Pancreas (tissue), 10 donors: ENCODE data around the gene WNK2. TPM values are rescaled to one million over a fixed set of nuclear protein-coding genes. Genes with fewer than 3 reads are reported as not detected.

Experiments used
- ATAC-seq, 4 donors: fragments of 200-7000 bp; cut with Tn5 transposase; one replicate each; pipeline versions ENCODE4 v1.8.0 to v1.9.1; 2020; ENCODE audit warnings: mild to moderate bottlenecking in 4 of 4, moderate library complexity in 4 of 4
- DNase-seq, 6 donors: peaks; one replicate each; pipeline ENCODE4 v3.0.0-alpha.2; 2020
- FAIRE-seq: peaks from 2 replicates; lab custom pipeline; 2012; peaks lifted over from hg19 to GRCh38; lab: Jason Lieb, UNC
- H3K27ac ChIP-seq, 4 donors: fragments of 200-600 bp; sonication (generic); 1 replicate in 3 of 4; 2 replicates in 1 of 4; pipeline versions ENCODE4 v1.5.0 to v1.8.0; 2020
- H3K27me3 ChIP-seq, 4 donors: fragments of 200-600 bp; one replicate each; pipeline ENCODE4 v1.8.0; 2021
- H3K36me3 ChIP-seq, 3 donors: fragments of 200-600 bp; sonication (generic) in 1 of 3; one replicate each; pipeline versions ENCODE4 v1.5.0 to v1.8.0; 2020 to 2021
- H3K4me1 ChIP-seq, 3 donors: fragments of 200-600 bp; one replicate each; pipeline ENCODE4 v1.8.0; 2021
- H3K4me3 ChIP-seq, 4 donors: fragments of 200-600 bp; sonication (generic) in 2 of 4; one replicate each; pipeline versions ENCODE4 v1.5.0 to v1.8.0; 2020 to 2021
- H3K9me3 ChIP-seq, 4 donors: fragments of 200-600 bp; one replicate each; pipeline ENCODE4 v1.8.0; 2021
- CTCF ChIP-seq, 4 donors: fragments of 200-600 bp; sonication (generic) in 3 of 4; IDR thresholded peaks; one replicate each; pipeline versions ENCODE4 v1.5.0 to v1.8.0; 2021; ENCODE audit warnings: antibody characterized with exemption in 4 of 4
- WGBS, 2 donors: extraction: QIAGEN DNeasy Blood & Tissue Kit; methylation state at CpG; one replicate each; pipeline ENCODE4 v1.1.7; 2013; 5-methylcytosine and 5-hydroxymethylcytosine counted together
- intact Hi-C, 3 donors: fragments of 100-400 bp; cut with DNase I; formaldehyde crosslinking; loops; one replicate each; pipeline versions ENCODE4 v1.11.1 to v1.14.2; 2022
- polyA plus RNA-seq, 2 donors: library from polyadenylated mRNA; stranded (reverse); fragments of 200-250 nt; gene quantifications; one replicate each; pipeline ENCODE4 v1.2.3, GENCODE V29; 2013
- total RNA-seq, 6 donors: library from RNA; stranded (reverse); fragmentation: NEBNext Ultra II Directional in 4 of 6; extraction: Animal tissue kit (Norgen Biotek cat#: 25700) in 4 of 6; gene quantifications; one replicate each; pipeline versions ENCODE4 v1.2.1 to v1.2.4, GENCODE V29; 2021 to 2023
- donor health status: healthy with polysubstance abuse.
- donor health status: DM: no; HTN: no; CAD: no; lungs with moderate emphysema.
- donor health status: DM: no; HTN: no; CAD: no.
- donor health status: control.
- donor health status: control.
- donor health status: Bipolar disorder and iron deficiency.
- donor health status: DM: yes; HTN: yes; CAD: no.
- donor health status: DM: no; HTN: no; CAD: no.
- donor health status: DM: no; HTN: no; CAD: no.
- donor health status: DM: yes; HTN: yes; CAD: no.

The WNK2 gene
- total RNA-seq (100 to 1,000 TPM in 1 of 6 donors, 10 to 100 TPM in 5; 53.5 to 114 (median 89.4) TPM), polyA plus RNA-seq (100 to 1,000 TPM in 1 of 2 donors, 10 to 100 TPM in 1; 77.4 to 121 TPM)

- peaks cover 13 to 28% (median 23%) of the 10 kb centered on the region in 3 donors for H3K4me1 ChIP-seq
- 0 to 1% methylated on average over 54 to 82 of the region's 82 CpGs for WGBS, 2 donors
- peak in 5 of 6 donors; percentile 58 to 85 (median 77) for DNase-seq
- no peaks in the 10 kb centered on the region for H3K27me3 ChIP-seq
- H3K4me3 ChIP-seq = peak within 1 kb of the TSS; percentile 59 to 76 (median 66)
- no peaks in the 10 kb centered on the region for H3K36me3 ChIP-seq
- FAIRE-seq = no peak
- H3K9me3 ChIP-seq = no peaks in the 10 kb centered on the region
- peak; percentile 70 to 83 (median 76) for ATAC-seq
- no peak for TF ChIP-seq CTCF (IDR thresholded peaks at IDR 0.05)
- intact Hi-C loops = loop anchor here in 1 of 3 donors (10.0 kb wide), 1 partner anchor 121 kb away; no protein-coding TSS in a partner anchor
- peak within 1 kb of the TSS; percentile 35 to 85 (median 74) for H3K27ac ChIP-seq
Measured at GRCh38 chr9:93183663-93184431, at the start of gene WNK2. TSS of gene WNK2 (plus strand) at chr9:93184139. CDS start at chr9:93184930, 791 bp downstream.

- peaks cover 16 to 35% (median 20%) of the 10 kb centered on the region in 3 donors for H3K4me1 ChIP-seq
- DNase-seq (peak in 3 of 6 donors; percentile 38 to 76 (median 57)), FAIRE-seq (no peak), ATAC-seq (no peak)
- peak overlapping the region; percentile 84 to 95 (median 94) for H3K27ac ChIP-seq
- 64 to 67% methylated on average over 14 of the region's 14 CpGs for WGBS, 2 donors
- H3K36me3 ChIP-seq = no peaks in the 10 kb centered on the region
- intact Hi-C loops = no loop called here
- peak overlapping the region; percentile 76 to 94 (median 90) for H3K4me3 ChIP-seq
- no peaks in the 10 kb centered on the region for H3K9me3 ChIP-seq
- TF ChIP-seq CTCF (IDR thresholded peaks at IDR 0.05) = no peak
- H3K27me3 ChIP-seq = no peaks in the 10 kb centered on the region
Measured at GRCh38 chr9:93134740-93135444, 49.0 kb upstream of the WNK2 start.

- H3K4me1 ChIP-seq = peaks cover 16 to 33% (median 20%) of the 10 kb centered on the region in 3 donors
- peak overlapping the region in 1 of 4 donors; percentile 16 for H3K4me3 ChIP-seq
- ATAC-seq = peak in 2 of 4 donors; percentile 13 to 21
- no peaks in the 10 kb centered on the region for H3K9me3 ChIP-seq
- no peak overlapping the region for H3K27ac ChIP-seq
- no peaks in the 10 kb centered on the region for H3K36me3 ChIP-seq
- no peaks in the 10 kb centered on the region for H3K27me3 ChIP-seq
- intact Hi-C loops = no loop called here
- no peak for FAIRE-seq
- TF ChIP-seq CTCF (IDR thresholded peaks at IDR 0.05) = no peak
- DNase-seq = peak in 2 of 6 donors; percentile 29 to 59
- WGBS, 2 donors = 17 to 22% methylated on average over 11 of the region's 11 CpGs
Measured at GRCh38 chr9:93136011-93136440, 47.9 kb upstream of the WNK2 start.

GRCh38 chr9:93137362-93137761 is 46.6 kb upstream of the WNK2 start:
- TF ChIP-seq CTCF (IDR thresholded peaks at IDR 0.05) = no peak
- 82 to 84% methylated on average over 11 of the region's 11 CpGs for WGBS, 2 donors
- ATAC-seq = no peak
- Histone ChIP-seq H3K4me3 (no peak overlapping the region), H3K36me3 (no peaks in the 10 kb centered on the region), H3K27ac (no peak overlapping the region), H3K27me3 (no peaks in the 10 kb centered on the region), H3K9me3 (no peaks in the 10 kb centered on the region), H3K4me1 (peaks cover 11 to 20% (median 14%) of the 10 kb centered on the region in 3 donors)
- intact Hi-C loops = no loop called here
- peak in 2 of 6 donors; percentile 45 to 68 for DNase-seq
- no peak for FAIRE-seq
